Measurements from ENCODE around the gene PPP4R2.
"Not testable (repeated sequence)": the region's sequence is repeated elsewhere in the genome, so short reads cannot be mapped to it uniquely, and the experiment has no call there.

The PPP4R2 gene

GRCh38 chr3:72977060-72977808 lies 19.4 kb upstream of the PPP4R2 start:
- no peak for DNase-seq

DNA sequence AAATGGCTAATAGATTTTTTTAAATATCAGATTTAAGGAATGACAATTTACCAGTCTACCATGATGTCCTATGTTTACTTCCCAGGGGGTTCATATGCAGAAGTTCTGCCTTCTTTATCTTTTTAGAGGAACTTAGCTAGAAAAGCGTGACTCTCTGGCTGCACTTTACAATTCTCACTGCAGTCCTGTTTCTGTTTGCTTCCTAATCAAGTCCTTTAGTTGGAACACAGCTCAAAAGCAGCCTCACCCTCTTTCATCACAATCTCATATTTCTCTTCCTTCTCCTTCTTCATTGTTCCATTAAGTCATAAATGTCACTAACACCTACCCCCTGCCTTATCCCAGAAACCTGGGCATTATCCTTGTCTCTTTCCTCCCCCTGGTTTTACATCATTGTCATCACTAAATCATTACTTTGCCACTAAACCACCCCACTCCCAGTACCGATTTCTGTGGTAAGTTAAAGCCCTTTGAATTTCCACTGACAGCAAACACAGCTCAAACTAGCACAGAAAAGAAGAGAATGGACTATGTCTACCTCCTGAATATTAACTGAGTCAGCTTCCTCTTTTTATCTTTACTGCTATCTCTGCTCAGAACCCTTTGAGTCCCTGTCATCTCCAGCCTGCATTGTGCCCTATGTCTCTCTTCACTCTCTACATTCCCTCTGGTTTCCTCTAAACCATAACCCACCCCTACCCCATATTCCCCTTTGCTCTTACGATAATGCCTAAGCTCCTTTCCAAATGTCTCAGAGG lies 13.8 kb upstream of the PPP4R2 start:
- no peak for DNase-seq

DNA sequence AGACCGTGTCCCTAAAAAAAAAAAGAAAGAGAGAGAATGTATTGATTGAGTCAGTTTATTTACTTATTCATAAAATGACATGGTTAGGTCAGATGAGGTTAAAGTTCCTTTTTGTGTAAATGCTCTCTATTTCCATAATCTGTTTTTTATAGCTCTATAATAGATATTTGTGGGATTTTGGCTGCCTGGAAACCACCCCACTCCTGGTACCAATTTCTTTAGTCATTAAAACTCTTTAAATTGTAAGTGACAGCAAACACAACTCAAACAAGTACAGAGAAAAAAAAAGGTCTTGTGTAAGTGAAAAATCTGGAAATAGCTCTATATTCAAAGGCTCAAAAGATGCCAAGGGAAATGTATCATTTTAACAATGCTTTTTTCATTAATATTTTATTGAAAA lies 11.0 kb upstream of the PPP4R2 start:
- no peak for DNase-seq

DNA sequence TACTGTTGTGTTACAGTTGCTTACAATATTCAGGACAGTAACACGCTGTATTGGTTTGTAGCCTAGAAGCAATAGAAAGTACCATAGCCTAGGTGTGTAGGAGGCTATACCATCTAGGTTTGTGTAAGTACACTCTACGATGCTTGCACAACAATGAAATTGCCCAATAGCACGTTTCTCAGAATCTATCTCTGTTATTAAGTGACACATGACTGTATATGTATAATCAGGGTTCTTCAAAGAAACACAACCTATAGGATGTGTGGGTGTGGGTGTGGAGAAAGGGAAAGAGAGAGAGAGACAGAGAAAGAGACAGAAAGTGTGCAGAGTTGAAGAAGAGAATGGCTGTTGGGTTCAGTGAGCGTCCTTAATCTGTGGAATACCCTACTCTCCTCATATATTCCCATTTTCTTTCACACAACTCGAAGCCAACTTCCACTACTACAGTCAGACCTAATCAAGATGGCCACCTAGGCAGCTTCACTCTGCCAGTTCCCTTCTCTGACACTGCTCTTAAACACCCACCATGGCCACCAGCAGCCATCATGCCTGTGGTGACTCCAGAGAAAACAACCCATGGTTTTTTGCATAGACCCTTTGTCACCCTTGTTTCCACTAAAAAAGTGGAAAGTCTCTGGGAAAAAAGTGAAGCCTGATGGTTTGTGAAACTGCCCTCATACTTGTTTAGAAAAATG lies 5.8 kb upstream of the PPP4R2 start:
- DNase-seq: no peak

DNA sequence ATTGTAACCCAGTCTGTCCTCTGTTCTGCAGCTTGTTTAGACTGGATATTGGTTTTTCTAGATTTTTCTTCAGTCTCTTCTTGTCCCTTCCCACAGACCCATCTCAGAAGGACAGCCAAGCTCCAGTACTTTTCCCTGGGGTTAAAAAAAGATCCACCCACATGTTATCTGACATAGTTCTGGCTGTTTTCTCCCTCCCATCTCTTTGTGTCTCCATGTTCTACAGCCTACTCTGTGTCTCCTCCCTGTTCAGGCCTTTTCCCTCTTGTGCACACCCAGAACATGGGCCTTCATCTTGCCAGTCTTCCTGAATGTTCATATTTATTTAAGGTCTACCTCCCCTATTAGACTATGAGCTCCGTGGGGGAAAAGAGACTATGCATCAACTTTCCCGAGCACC lies 5.1 kb upstream of the PPP4R2 start:
- DNase-seq: no peak

DNA sequence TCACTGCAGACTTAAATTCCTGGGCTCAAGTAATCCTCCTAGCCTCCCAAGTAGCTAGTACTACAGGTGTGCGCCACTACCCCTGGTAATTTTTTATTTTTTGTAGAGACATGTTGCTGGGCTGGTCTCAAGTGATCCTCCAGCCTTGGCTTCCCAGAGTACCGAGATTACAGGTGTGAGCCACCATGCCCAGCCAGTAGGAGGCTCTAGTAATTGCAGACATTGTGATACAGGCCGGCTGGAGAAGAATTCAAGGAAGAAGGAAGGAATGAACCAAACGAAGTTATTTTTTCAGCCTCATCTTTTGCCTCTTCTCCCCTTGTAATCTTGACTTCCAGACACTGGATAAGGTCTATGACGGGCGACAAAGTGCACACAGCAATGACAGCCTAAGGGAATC lies 3.2 kb upstream of the PPP4R2 start:
- DNase-seq: no peak

DNA sequence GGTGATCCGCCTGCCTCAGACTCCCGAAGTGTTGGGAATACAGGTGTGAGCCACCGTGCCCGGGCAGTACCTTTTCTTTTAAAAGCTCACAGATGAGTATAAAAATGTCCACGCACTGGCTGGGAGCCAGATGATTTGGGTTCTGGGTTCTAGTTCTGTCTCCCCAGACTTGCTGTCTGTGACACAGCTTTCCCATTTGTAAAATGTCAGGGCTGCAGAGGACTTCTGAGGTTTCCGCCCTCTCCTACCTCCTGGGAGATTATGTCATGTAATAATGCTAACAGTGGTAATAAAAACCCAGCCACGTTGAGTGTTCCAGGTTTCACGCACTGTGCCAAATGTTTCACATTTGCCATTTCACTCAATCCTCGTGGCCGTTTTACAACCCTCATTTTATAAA lies 1.3 kb upstream of the PPP4R2 start:
- no peak for DNase-seq

GRCh38 chr3:72996121-72996472 lies 514 bp upstream of the PPP4R2 start:
- DNase-seq: no peak

GRCh38 chr3:72997421-72997961 lies 880 bp downstream of the PPP4R2 start:
- DNase-seq: peak; percentile 15 to 21

- DNase-seq: no peak
Observed at GRCh38 chr3:72998466-72998865, 1.9 kb downstream of the PPP4R2 start.

DNA sequence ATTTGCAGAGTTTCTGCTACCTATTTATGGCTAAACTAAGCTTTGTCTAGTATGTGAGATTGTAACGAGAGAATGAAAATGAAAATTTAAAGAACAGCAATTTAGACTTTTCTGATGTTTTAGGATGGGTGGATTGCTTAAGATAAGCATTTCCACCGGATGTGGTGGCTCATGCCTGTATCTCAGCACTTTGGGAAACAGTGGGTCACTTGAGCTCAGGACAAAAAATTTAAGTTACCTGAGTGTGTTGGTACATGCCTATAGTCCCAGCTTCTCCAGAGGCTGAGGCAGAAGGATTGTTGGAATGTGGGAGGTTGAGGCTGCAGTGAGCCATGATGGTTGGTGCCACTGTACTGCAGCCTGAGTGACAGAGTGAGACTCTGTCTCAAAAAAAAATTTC lies 3.3 kb downstream of the PPP4R2 start:
- no peak for DNase-seq

DNA sequence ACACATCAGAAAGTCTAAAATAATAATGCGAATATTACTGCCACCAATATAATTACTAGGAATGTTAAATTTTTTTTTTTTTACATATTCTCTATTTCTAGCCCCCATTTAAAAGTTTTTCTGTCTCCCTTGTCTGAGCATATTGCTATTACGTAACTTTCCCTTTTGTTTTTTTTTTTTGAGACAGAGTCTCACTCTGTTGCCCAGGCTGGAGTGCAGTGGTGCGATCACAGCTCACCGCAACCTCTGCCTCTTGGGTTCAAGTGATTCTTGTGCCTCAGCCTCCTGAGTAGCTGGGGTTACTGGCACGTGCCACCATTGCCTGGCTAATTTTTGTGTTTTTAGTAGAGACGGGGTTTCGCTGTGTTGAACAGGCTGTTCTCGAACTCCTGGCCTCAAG lies 6.4 kb downstream of the PPP4R2 start:
- not testable (repeated sequence) for DNase-seq

DNA sequence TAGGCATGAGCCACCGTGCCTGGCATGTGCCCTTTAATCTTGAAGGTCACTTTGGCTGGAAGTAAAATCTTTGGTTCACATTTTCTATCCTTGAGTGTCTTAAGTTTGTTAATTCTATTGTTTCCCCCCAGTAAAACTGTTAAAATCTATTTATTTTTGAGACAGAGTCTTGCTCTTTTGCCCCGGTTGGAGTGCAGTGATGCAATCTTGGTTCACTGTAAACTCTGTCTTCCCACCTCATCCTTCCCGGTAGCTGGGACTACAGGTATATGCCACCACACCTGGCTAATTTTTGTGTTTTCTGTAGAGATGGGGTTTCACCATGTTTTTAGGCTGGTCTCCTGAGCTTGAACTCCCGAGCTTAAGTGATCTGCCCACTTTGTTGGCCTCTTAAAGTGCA lies 7.7 kb downstream of the PPP4R2 start:
- no peak for DNase-seq

GRCh38 chr3:73007992-73008712 lies 11.5 kb downstream of the PPP4R2 start:
- no peak for DNase-seq

- no peak for DNase-seq
Observed at GRCh38 chr3:73009008-73009407, 12.4 kb downstream of the PPP4R2 start.

GRCh38 chr3:73009750-73010149 lies 13.1 kb downstream of the PPP4R2 start:
- DNase-seq: no peak

- no peak for DNase-seq
Observed at GRCh38 chr3:73010158-73010557, 13.5 kb downstream of the PPP4R2 start.

GRCh38 chr3:73018298-73018697 lies 21.7 kb downstream of the PPP4R2 start:
- DNase-seq: no peak

GRCh38 chr3:73018790-73019441 lies 22.3 kb downstream of the PPP4R2 start:
- DNase-seq: no peak

GRCh38 chr3:73021301-73021835 lies 24.8 kb downstream of the PPP4R2 start:
- DNase-seq: no peak

- no peak for DNase-seq
Observed at GRCh38 chr3:73024836-73025235, 28.2 kb downstream of the PPP4R2 start.

- DNase-seq: no peak
Observed at GRCh38 chr3:73026111-73026759, 29.6 kb downstream of the PPP4R2 start.
